Renal pelvis (tissue), 3 donors: ENCODE results near the gene CTCFL. TPM values are rescaled to one million over a fixed set of nuclear protein-coding genes. Genes with fewer than 3 reads are reported as not detected.

Experiments
- polyA plus RNA-seq, 3 donors: library from polyadenylated mRNA; unstranded; fragments of 120-200 nt; gene quantifications; one replicate each; pipeline ENCODE4 v1.2.1, GENCODE V29; 2013; ENCODE audit not compliant: insufficient read length in 3 of 3

Gene CTCFL
- polyA plus RNA-seq, 3 donors: 1.2 to 2.5 (median 2.2) TPM

Other genes with a start within 250 kb of the CTCFL start
- gene SPO11, start 195.3 kb downstream of the CTCFL start, polyA plus RNA-seq: not detected
- gene RAE1, start 173.9 kb downstream of the CTCFL start, polyA plus RNA-seq: 10 to 100 TPM; 57.4 to 61.1 (median 58.8) TPM
- gene RBM38, start 133.7 kb downstream of the CTCFL start, polyA plus RNA-seq: 10 to 100 TPM; 26.8 to 43.8 (median 37.6) TPM
- gene PCK1, start 36.0 kb upstream of the CTCFL start, polyA plus RNA-seq: 10 to 100 TPM in 2 of 3 donors, 1 to 10 TPM in 1; 6.3 to 16.9 (median 16.6) TPM
- under 1 TPM in 2 of 3 donors, not detected in 1; 0.08 to 0.11 TPM for gene ZBP1, start 95.3 kb upstream of the CTCFL start, polyA plus RNA-seq
- 10 to 100 TPM; 16.2 to 21.7 (median 18.0) TPM for gene PMEPA1, start 184.9 kb upstream of the CTCFL start, polyA plus RNA-seq